ENCODE measurements around the gene SOX1.

- TF ChIP-seq CTCF (IDR thresholded peaks at IDR 0.05) (no peak), USF1 (CRISPR knock-in tag; IDR thresholded peaks at IDR 0.05) (no peak), MAX (CRISPR knock-in tag; IDR thresholded peaks at IDR 0.05) (no peak), TCF7 (CRISPR knock-in tag; IDR thresholded peaks at IDR 0.05; ENCODE audit: low read depth) (no peak), FOXP4 (CRISPR knock-in tag; IDR thresholded peaks at IDR 0.05) (no peak), ATF3 (CRISPR knock-in tag; conservative IDR thresholded peaks at IDR 0.05) (no peak), ESRRA (CRISPR knock-in tag; IDR thresholded peaks at IDR 0.05; ENCODE audit: borderline replicate concordance) (no peak), TP53 (CRISPR knock-in tag; IDR thresholded peaks at IDR 0.05) (no peak), USF2 (CRISPR knock-in tag; IDR thresholded peaks at IDR 0.05) (no peak), ETV6 (CRISPR knock-in tag; IDR thresholded peaks at IDR 0.05) (no peak), ZNF512 (CRISPR knock-in tag; IDR thresholded peaks at IDR 0.05; ENCODE audit: borderline replicate concordance) (no peak)
Observed at GRCh38 chr13:112078216-112078615, 11.3 kb downstream of the SOX1 start.
